ENCODE results near the gene XPA. TPM values are rescaled to one million over a fixed set of nuclear protein-coding genes. Genes with fewer than 3 reads are reported as not detected.

XPA gene
- total RNA-seq: 5.5 and 7.5 TPM in 2 replicates

GRCh38 chr9:97696803-97697601, at the start of gene XPA:
XPA (minus strand) TSS chr9:97697340; CDS start chr9:97697292, 48 bp downstream.

GRCh38 chr9:97632985-97633858, 63.9 kb downstream of the XPA start, which contains the start of the genes NCBP1 and TSTD2:
NCBP1 (plus strand) TSS chr9:97633821; CDS start chr9:97633882, 61 bp downstream.
TSTD2 (minus strand) TSS chr9:97633368; CDS start chr9:97627562, 5,806 bp downstream.

Other genes starting within 250 kb of the XPA start
- gene TMOD1, start 195.7 kb downstream of the XPA start, total RNA-seq: not detected in 2 replicates
- gene TSTD2, start 64.0 kb downstream of the XPA start, total RNA-seq: 20.2 and 31.1 TPM in 2 replicates
- 30.1 and 49.3 TPM in 2 replicates for gene NCBP1, start 63.5 kb downstream of the XPA start, total RNA-seq
- 3.8 and 7.9 TPM in 2 replicates for gene FOXE1, start 155.9 kb upstream of the XPA start, total RNA-seq
- gene TRMO, start 225.2 kb upstream of the XPA start, total RNA-seq: 21.2 and 24.1 TPM in 2 replicates
- gene HEMGN, start 240.8 kb upstream of the XPA start, total RNA-seq: not detected in 2 replicates